MM.1S (cell line): Measurements from ENCODE around the gene ASB6.

Source experiments
- CTCF ChIP-seq: fragments of 300-600 bp; sonication (generic); IDR thresholded peaks from 2 replicates; pipeline ENCODE4 v1.5.1; 2016; ENCODE audit warnings: antibody characterized with exemption, low read length, mixed read lengths
- EZH2 ChIP-seq: fragments of 300-600 bp; sonication (generic); optimal IDR thresholded peaks from 2 replicates; pipeline ENCODE3; 2017; ENCODE audit warnings: low read depth, mild to moderate bottlenecking, antibody characterized with exemption, low read length, mixed read lengths

DNA sequence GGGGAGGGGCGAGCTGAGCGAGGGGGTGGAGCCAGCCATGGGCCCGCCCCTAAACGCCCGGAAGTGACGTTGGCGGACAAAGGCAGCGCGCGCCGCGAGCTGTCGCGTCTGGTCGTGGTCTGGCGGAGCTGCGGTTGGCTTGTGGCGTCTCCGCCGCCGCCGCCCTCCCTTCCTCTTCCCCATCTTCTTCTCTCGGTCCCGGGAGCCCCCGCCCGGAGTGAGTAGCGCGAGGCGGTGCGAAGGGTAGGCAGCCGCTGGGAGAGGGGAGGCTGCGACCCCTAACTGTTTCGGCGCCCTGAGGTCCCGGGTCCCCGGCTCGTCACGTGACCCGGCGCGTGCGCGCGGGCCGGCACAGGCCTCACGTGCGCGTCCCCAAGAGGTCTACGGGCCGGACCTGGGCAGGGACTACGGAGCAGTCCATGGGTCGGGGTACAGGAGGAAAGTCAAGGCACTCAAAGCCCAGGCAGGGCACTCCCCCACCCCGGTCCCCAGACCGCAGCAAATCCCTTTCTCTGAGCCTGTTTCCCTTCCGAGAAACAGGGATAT is 15.8 kb downstream of the ASB6 start, which contains the start of gene NTMT1:
- TF ChIP-seq CTCF, result no peak
- no peak for TF ChIP-seq EZH2
